ENCODE measurements around the gene CCDC146.

Gene CCDC146

DNA sequence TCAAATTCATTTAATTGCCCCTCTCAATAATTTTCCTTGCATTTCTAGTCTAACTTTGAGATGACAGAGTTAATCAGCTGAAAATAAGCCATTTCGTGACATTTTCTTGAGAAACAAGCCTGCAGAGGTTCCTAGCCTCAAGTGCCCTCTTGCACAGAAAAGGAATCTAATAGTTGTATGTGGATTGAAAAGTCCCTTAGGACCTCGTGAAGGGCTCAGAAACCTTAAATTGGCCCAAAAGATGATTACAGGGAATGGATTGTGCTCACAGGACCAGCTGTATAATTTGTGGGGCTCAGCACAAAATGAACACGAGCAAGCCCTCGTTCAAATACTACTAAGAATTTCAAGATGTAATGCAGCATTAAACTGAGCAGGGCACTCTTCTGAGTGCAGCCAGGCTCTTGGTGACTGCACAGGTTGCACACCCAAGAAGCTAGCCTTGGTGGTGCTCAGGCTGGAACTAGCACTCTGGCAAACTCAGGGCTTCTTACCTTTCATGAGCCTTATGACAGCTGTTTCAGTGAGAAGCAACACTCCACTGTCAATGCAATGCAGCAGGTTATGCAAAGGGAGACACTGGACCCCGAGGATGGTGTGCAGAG lies 191.6 kb downstream of the CCDC146 start:
- DNase-seq (ENCODE audit: low read depth) = no peak
- TF ChIP-seq, protein P1, sequence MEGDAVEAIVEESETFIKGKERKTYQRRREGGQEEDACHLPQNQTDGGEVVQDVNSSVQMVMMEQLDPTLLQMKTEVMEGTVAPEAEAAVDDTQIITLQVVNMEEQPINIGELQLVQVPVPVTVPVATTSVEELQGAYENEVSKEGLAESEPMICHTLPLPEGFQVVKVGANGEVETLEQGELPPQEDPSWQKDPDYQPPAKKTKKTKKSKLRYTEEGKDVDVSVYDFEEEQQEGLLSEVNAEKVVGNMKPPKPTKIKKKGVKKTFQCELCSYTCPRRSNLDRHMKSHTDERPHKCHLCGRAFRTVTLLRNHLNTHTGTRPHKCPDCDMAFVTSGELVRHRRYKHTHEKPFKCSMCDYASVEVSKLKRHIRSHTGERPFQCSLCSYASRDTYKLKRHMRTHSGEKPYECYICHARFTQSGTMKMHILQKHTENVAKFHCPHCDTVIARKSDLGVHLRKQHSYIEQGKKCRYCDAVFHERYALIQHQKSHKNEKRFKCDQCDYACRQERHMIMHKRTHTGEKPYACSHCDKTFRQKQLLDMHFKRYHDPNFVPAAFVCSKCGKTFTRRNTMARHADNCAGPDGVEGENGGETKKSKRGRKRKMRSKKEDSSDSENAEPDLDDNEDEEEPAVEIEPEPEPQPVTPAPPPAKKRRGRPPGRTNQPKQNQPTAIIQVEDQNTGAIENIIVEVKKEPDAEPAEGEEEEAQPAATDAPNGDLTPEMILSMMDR (conservative IDR thresholded peaks at IDR 0.05; ENCODE audit: low read depth, low read length) = no peak

DNA sequence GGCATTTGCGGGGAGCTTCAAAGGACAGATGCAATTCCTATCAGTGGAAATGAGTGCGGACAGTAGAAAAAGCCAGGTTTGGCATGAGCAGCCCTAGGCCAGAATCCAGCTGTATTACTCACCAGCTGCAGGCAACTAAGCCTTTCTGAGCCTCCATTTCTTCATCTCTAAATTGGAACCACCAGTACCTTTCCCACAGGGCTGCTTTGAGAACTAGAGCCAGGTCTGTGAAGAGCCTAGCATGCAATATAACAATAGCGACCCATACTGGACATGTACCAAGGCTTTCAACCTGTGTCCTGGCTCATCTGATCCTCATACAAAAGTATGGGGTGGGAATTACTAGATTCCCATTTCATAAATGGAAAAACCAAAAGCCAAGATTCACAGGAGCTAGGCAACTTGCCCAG lies 192.8 kb downstream of the CCDC146 start:
- no peak overlapping the region for H3K4me3 ChIP-seq (ENCODE audit: low read length)
- no peak for DNase-seq (ENCODE audit: low read depth)
- TF ChIP-seq, protein P1 (conservative IDR thresholded peaks at IDR 0.05; ENCODE audit: low read depth, low read length) = no peak

More for the DNA sequence above, 191.6 kb downstream of the CCDC146 start:
- no peak overlapping the region for H3K4me3 ChIP-seq (ENCODE audit: low read length)

DNA sequence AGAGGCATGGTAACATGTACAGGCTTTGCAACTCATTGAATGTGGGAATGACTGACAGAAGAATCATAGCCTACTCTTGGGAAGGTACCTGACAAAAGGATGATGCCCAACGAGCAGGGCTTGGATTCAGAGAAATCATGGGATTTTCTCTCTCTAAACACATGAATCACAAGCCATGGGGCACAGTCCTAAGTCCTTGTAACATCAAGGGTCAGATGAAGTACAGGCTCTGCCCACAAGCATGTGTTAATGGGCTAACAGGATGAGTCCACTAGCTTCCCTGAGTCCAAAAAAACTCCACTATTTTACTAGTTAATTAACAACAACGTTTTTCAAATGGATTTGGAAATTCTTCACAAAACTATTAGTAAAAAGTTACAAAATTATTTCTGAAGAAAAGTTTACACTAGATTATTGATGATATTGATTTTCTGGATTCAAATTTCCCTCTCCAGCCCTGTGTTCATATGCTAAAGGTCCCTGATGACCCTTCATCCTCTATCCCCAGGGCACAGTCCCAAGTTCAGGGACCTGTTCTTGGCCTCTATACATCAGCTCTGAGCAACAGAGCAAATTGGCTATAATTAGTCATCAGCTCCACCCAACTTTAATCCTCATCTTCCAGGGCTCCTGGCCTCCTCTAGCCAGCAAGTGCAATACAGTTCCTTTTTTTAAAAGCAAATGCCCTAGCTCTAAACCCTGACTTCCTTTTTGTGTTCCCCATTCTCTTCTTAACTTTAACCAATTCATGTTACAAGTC lies 194.0 kb downstream of the CCDC146 start:
- TF ChIP-seq, protein P1 (conservative IDR thresholded peaks at IDR 0.05; ENCODE audit: low read depth, low read length) = no peak
- no peak for DNase-seq (ENCODE audit: low read depth)
- no peak overlapping the region for H3K4me3 ChIP-seq (ENCODE audit: low read length)

DNA sequence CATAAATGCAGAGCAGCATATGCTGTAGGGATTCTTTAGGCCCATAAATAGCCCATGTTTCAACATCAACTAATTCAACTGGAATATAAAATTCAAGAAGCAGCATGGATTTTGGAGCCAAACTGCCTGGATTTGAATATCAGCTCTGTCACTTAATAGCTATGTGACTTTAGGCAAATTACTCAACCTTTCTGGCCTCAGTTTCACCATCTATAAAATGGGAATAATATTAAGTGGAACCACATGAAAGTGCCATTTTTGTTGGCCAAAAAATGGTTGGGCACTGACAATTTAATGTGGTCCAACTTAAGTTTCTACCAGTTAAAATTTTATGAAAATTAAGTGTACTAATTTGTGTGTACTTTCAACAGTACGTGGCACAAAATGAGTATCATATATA lies 195.6 kb downstream of the CCDC146 start:
- TF ChIP-seq, protein P1 (conservative IDR thresholded peaks at IDR 0.05; ENCODE audit: low read depth, low read length) = no peak
- no peak for DNase-seq (ENCODE audit: low read depth)
- no peak overlapping the region for H3K4me3 ChIP-seq (ENCODE audit: low read length)

DNA sequence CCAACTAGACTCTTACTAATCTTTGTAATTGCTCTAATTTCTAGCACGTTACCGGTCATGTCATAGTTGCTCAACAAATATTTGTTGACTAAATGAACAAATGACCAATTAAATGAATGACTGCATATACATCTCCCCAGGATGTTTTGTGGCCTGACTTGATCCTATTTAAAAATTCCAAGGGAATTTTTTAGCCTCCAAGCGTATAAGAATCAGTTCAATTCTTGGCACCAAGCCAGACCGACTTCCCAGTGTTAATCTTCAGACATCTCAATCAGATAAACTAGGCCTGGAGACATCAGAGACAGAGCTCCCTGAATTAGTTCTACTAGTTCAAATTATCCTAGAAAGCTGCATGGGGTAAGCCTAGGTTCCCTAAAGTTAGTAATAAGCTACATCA lies 197.7 kb downstream of the CCDC146 start:
- H3K4me3 ChIP-seq (ENCODE audit: low read length) = no peak overlapping the region
- TF ChIP-seq, protein P1 (conservative IDR thresholded peaks at IDR 0.05; ENCODE audit: low read depth, low read length) = no peak
- peak; percentile 50 for DNase-seq (ENCODE audit: low read depth)

DNA sequence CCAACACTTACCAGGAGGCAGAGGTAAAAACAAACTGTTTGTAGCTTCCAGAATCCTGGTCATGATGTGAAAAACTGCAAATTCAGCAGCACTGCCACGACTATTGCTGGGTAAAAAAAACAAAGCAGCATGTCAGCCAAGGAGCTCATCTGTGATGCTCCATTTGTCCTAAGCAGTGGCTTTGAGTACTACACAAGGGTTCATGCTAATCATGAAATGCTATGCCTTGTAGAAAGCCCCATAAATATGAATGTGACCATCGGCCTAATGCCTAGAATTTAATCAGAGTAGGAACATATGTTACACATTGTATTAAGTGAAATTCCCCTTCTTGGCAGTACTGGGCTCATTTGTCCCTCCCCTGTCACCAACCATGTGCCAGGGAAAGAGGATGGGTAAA lies 198.3 kb downstream of the CCDC146 start:
- no peak overlapping the region for H3K4me3 ChIP-seq (ENCODE audit: low read length)
- no peak for DNase-seq (ENCODE audit: low read depth)
- TF ChIP-seq, protein P1 (conservative IDR thresholded peaks at IDR 0.05; ENCODE audit: low read depth, low read length) = no peak

DNA sequence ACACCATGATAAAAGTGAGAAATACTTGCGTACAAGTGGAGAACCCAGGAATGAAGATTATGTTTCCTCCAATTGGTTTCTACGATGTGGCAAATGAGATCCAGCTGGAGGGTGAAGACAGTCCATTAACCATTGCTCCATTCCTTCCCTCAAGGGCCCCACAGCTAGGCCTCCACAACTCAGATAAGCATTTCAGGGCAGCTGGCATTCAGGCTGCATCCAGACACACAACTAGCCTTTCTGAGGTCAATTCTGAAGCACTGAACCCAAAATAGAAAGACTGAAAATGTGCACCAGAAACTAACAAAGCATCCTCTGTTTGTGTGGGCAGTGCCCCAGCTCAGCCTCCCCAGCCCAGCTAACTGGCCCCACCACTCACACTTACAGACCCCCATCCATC lies 198.9 kb downstream of the CCDC146 start:
- DNase-seq (ENCODE audit: low read depth) = no peak
- no peak overlapping the region for H3K4me3 ChIP-seq (ENCODE audit: low read length)
- TF ChIP-seq, protein P1 (conservative IDR thresholded peaks at IDR 0.05; ENCODE audit: low read depth, low read length) = no peak
